ENCODE results near the gene FUT7. TPM values are rescaled to one million over a fixed set of nuclear protein-coding genes. Genes with fewer than 3 reads are reported as not detected.
A peak's percentile ranks its signal among the peaks of the same experiment; 100 is the strongest.
"Not testable (repeated sequence)": the region's sequence is repeated elsewhere in the genome, so short reads cannot be mapped to it uniquely, and the experiment has no call there.

Gene FUT7
- total and polyA plus RNA-seq, 8 donors = 0.08 to 2.9 (median 0.11) TPM; not detected in 3

GRCh38 chr9:137035507-137035834 is 3.6 kb upstream of the FUT7 start:
- Histone ChIP-seq H3K4me3 (no peak overlapping the region), H3K27ac (peak overlapping the region in 1 of 2 donors; percentile 84), H3K9me3 (no peaks in the 10 kb centered on the region), H3K36me3 (peaks cover 0 to 32% of the 10 kb centered on the region in 2 donors), H3K27me3 (no peaks in the 10 kb centered on the region), H3K4me1 (peaks cover 10 to 55% of the 10 kb centered on the region in 2 donors)
- no peak for DNase-seq
- peak in 1 of 2 donors; percentile 42 for TF ChIP-seq CTCF (IDR thresholded peaks at IDR 0.05)
- intact Hi-C loops (cut with DNase I) = no loop called here
- ATAC-seq = no peak

- peak; percentile 73 to 96 (median 88) for DNase-seq
- peak overlapping the region in 1 of 2 donors; percentile 52 for H3K4me3 ChIP-seq
- ATAC-seq = peak; percentile 87
Measured at GRCh38 chr9:137034709-137035506, 3.0 kb upstream of the FUT7 start.

GRCh38 chr9:137034039-137034708 is 2.3 kb upstream of the FUT7 start:
- Histone ChIP-seq H3K4me1 (peaks cover 11 to 65% of the 10 kb centered on the region in 2 donors), H3K27me3 (no peaks in the 10 kb centered on the region), H3K27ac (peak overlapping the region; percentile 14 to 84), H3K9me3 (no peaks in the 10 kb centered on the region), H3K4me3 (peak overlapping the region in 1 of 2 donors; percentile 52), H3K36me3 (peaks cover 0 to 21% of the 10 kb centered on the region in 2 donors)
- TF ChIP-seq CTCF (IDR thresholded peaks at IDR 0.05) = no peak
- peak; percentile 4 for ATAC-seq
- intact Hi-C loops (cut with DNase I) = no loop called here
- peak in 1 of 4 donors; percentile 61 for DNase-seq

More at GRCh38 chr9:137034709-137035506, 3.0 kb upstream of the FUT7 start:
- Histone ChIP-seq H3K9me3 (no peaks in the 10 kb centered on the region), H3K27ac (peak overlapping the region; percentile 14 to 84), H3K4me1 (peaks cover 10 to 57% of the 10 kb centered on the region in 2 donors), H3K36me3 (peaks cover 0 to 28% of the 10 kb centered on the region in 2 donors), H3K27me3 (no peaks in the 10 kb centered on the region)
- intact Hi-C loops (cut with DNase I) = no loop called here
- peak; percentile 90 to 95 for TF ChIP-seq CTCF (IDR thresholded peaks at IDR 0.05)

- H3K36me3 ChIP-seq = peaks cover 0 to 14% of the 10 kb centered on the region in 2 donors
- H3K4me1 ChIP-seq = peaks cover 18 to 72% of the 10 kb centered on the region in 2 donors
- DNase-seq; intact Hi-C loops (cut with DNase I); ATAC-seq; H3K9me3 ChIP-seq; H3K27me3 ChIP-seq: not testable (repeated sequence)
- peak overlapping the region in 1 of 2 donors; percentile 52 for H3K4me3 ChIP-seq
- peak overlapping the region in 1 of 2 donors; percentile 84 for H3K27ac ChIP-seq
Measured at GRCh38 chr9:137033481-137033880, 1.6 kb upstream of the FUT7 start.

- ATAC-seq (peak; percentile 22), DNase-seq (peak in 2 of 4 donors; percentile 81 to 91)
- Histone ChIP-seq H3K27me3 (no peaks in the 10 kb centered on the region), H3K27ac (peak overlapping the region in 1 of 2 donors; percentile 84), H3K36me3 (peaks cover 0 to 8% of the 10 kb centered on the region in 2 donors), H3K9me3 (no peaks in the 10 kb centered on the region), H3K4me1 (peaks cover 19 to 74% of the 10 kb centered on the region in 2 donors), H3K4me3 (peak overlapping the region in 1 of 2 donors; percentile 52)
- intact Hi-C loops (cut with DNase I) = no loop called here
- TF ChIP-seq CTCF (IDR thresholded peaks at IDR 0.05) = no peak
Measured at GRCh38 chr9:137032858-137033257, 970 bp upstream of the FUT7 start.

All from left lung (tissue), 10 donors.